HFFc6 (cell line): Measurements from ENCODE around the gene COX10. TPM values are rescaled to one million over a fixed set of nuclear protein-coding genes. Genes with fewer than 3 reads are reported as not detected.

Source experiments
- DNase-seq: peaks from one replicate; pipeline ENCODE4 v3.0.0-alpha.2; 2018
- H3K27ac Mint-ChIP-seq: 2 replicates; pipeline ENCODE4 v1.8.0; 2020; ENCODE audit warnings: mild to moderate bottlenecking, mixed read lengths
- H3K27me3 Mint-ChIP-seq: 2 replicates; pipeline ENCODE4 v1.8.0; 2021; ENCODE audit warnings: mild to moderate bottlenecking, moderate library complexity, mixed read lengths; ENCODE audit not compliant: insufficient read depth
- H3K36me3 Mint-ChIP-seq: 2 replicates; pipeline ENCODE4 v1.8.0; 2021; ENCODE audit warnings: low read depth, mixed read lengths
- H3K4me1 Mint-ChIP-seq: 2 replicates; pipeline ENCODE4 v1.8.0; 2020; ENCODE audit warnings: low read depth, mixed read lengths
- H3K4me3 Mint-ChIP-seq: 2 replicates; pipeline ENCODE4 v1.8.0; 2020; ENCODE audit warnings: mild to moderate bottlenecking, moderate library complexity, mixed read lengths
- H3K9me3 Mint-ChIP-seq: 2 replicates; pipeline ENCODE4 v1.8.0; 2020; ENCODE audit warnings: mild to moderate bottlenecking, mixed read lengths
- total RNA-seq, 6 experiments: library from RNA; stranded (reverse); fragmentation: NEBNext Ultra II Directional; extraction: Animal tissue kit (Norgen Biotek cat#: 25700); gene quantifications; 2 replicates in 1 of 6; 3 replicates in 5 of 6; pipeline ENCODE4 v1.2.3, GENCODE V29; 2021
- TF ChIP-seq, protein P1 (sequence below): fragments of 200-600 bp; sonication (generic); IDR thresholded peaks from 2 replicates; pipeline ENCODE4 v1.5.0; 2021; ENCODE audit warnings: antibody characterized with exemption, mild to moderate bottlenecking

Gene COX10
- total RNA-seq, 6 experiments from 2014 or later, result 12.2 to 16.2 (median 14.8) TPM

DNA sequence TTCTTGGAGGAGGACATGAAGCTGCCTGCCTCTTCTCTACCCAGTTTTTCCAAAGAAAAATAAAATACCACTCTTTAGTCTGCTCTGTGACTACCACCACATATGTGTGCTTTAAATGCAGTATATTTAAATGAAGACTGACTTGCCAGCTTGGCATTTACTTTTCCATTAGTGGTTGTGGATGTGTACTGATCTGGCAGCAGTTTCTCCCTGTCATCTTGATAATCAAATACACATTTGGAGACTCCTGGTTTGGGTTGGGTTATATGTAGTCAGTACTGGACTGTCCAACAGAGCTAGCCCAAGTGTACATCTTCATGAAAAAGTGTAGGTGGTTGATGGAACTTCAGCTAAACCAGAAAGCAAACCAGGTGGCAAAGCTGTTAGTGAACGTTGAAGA, 19.9 kb downstream of the COX10 start:
- H3K9me3 Mint-ChIP-seq, result no peaks in the 10 kb centered on the region
- H3K36me3 Mint-ChIP-seq, result peaks cover 4% of the 10 kb centered on the region; the same call in 1 of the 2 replicates
- DNase-seq, result peak; percentile 19
- peaks cover 61% of the 10 kb centered on the region for H3K4me1 Mint-ChIP-seq
- no peaks in the 10 kb centered on the region for H3K27me3 Mint-ChIP-seq
- TF ChIP-seq, protein P1, sequence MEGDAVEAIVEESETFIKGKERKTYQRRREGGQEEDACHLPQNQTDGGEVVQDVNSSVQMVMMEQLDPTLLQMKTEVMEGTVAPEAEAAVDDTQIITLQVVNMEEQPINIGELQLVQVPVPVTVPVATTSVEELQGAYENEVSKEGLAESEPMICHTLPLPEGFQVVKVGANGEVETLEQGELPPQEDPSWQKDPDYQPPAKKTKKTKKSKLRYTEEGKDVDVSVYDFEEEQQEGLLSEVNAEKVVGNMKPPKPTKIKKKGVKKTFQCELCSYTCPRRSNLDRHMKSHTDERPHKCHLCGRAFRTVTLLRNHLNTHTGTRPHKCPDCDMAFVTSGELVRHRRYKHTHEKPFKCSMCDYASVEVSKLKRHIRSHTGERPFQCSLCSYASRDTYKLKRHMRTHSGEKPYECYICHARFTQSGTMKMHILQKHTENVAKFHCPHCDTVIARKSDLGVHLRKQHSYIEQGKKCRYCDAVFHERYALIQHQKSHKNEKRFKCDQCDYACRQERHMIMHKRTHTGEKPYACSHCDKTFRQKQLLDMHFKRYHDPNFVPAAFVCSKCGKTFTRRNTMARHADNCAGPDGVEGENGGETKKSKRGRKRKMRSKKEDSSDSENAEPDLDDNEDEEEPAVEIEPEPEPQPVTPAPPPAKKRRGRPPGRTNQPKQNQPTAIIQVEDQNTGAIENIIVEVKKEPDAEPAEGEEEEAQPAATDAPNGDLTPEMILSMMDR, result no peak
- H3K4me3 Mint-ChIP-seq, result no peak overlapping the region
- H3K27ac Mint-ChIP-seq, result peak overlapping the region; percentile 33; the same call in 1 of the 2 replicates

DNA sequence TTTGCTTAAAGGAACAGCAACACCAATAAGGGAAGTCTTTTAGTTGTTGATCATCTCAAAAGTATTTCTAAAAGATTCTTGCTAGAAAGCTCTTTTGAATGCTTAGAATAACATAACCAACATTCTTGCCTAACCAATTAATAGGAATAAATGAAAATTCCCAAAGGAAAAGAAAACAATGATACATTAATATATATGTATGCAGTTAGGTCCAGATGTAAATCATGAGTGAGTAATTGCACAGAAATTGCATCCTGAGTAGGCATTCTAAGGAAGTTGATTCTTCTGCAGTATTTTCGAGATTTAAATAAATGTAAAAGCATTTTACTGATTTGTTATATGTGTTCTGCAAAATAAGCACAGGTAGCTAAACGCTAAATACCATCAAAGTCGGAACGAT, 22.1 kb downstream of the COX10 start:
- peak; percentile 51 for DNase-seq
- H3K4me1 Mint-ChIP-seq, result peaks cover 61% of the 10 kb centered on the region
- no peaks in the 10 kb centered on the region for H3K9me3 Mint-ChIP-seq
- H3K4me3 Mint-ChIP-seq, result peak overlapping the region; percentile 70
- peak overlapping the region; percentile 80 for H3K27ac Mint-ChIP-seq
- H3K27me3 Mint-ChIP-seq, result no peaks in the 10 kb centered on the region
- TF ChIP-seq, protein P1, result no peak
- H3K36me3 Mint-ChIP-seq, result peaks cover 8% of the 10 kb centered on the region

DNA sequence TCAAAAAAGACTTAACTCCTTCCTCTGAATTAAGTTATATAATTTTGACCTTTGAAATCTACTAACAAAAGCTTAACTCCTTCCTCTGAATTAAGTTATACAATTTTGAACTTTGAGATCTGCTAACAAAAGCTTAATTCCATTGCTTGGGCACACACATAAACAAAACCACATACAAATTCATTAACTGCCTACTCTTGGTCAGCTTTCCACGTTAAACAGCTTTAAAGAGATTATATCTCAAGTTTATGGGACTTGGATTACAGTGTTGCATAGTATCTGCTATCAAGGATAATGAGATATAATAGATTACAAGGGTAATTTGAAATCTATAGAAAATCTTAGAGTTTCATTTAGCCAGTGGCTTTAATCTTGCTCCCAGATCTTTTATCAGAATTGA, 23.5 kb downstream of the COX10 start:
- TF ChIP-seq, protein P1, result no peak
- DNase-seq, result peak; percentile 19
- Mint-ChIP-seq H3K4me3 (peak overlapping the region; percentile 40), H3K9me3 (no peaks in the 10 kb centered on the region), H3K27ac (peak overlapping the region; percentile 80), H3K27me3 (no peaks in the 10 kb centered on the region), H3K4me1 (peaks cover 61% of the 10 kb centered on the region), H3K36me3 (peaks cover 4% of the 10 kb centered on the region; the same call in 1 of the 2 replicates)

DNA sequence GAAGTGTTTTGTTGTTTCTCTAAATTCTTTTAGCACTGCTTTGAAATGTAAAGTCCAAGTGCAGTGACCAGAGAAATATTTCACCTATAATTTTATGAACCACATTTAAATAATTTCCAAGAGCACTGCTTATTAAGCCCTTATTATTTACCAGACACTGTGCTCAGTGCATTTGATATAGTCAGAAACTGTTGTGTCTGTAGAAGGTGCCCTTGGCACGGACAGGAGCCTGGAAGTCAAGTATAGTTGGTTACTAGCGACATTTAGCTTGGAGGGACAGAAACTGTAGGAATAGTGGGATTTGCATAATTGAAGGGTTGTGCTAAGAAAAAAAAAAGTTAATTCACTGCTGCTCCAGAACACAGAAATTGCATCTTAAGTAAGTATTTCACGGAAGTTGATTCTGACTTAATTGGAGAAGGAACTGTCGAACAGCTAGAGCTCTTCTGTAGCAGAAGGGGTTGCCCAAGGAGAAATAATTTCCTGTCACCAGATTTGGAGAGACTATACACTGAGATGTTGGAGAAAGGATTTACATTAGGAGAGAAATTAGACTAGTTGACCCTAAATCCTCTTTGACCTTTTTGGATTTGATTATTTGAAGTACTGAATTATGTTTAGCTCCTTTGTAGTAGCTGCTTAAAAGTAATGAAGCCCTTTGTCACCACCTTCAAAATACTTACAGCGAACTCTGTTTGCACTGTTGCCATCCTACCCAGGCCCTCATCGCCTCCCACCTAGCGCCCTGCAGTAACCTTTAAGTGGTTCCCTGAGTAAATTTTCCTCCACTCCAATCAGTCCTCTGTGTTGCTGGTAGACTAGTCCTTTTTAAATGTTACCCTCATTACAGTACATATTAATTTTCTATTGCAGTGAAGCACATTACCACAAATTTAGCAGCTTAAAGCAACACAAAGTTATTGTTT, 25.6 kb downstream of the COX10 start:
- peaks cover 40% of the 10 kb centered on the region for H3K4me1 Mint-ChIP-seq
- TF ChIP-seq, protein P1, result no peak
- no peaks in the 10 kb centered on the region for H3K9me3 Mint-ChIP-seq
- H3K27ac Mint-ChIP-seq, result peak overlapping the region; percentile 39; the same call in 1 of the 2 replicates
- H3K36me3 Mint-ChIP-seq, result peaks cover 4% of the 10 kb centered on the region; the same call in 1 of the 2 replicates
- H3K4me3 Mint-ChIP-seq, result no peak overlapping the region
- H3K27me3 Mint-ChIP-seq, result no peaks in the 10 kb centered on the region
- DNase-seq, result no peak

DNA sequence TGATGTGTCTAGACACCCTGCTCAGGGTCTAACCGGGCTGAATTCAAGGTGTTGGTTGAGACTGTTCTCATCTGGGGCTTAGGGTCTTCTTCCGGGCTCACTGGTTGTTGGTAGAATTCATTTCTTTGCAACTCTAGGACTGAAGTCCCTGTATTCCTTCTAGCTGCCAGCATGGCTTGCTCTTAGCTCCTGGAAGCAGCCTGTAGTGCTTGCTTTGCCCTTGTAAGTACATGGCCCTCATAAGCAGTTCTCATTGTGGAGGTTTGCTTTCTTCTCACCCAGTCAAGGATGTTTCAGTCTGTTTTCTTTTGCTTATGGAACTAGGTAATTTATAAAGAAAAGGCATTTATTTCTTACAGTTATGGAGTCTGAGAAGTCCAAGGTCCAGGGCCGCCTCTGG, 26.3 kb downstream of the COX10 start:
- TF ChIP-seq, protein P1, result no peak
- Mint-ChIP-seq H3K27me3 (no peaks in the 10 kb centered on the region), H3K27ac (no peak overlapping the region), H3K9me3 (no peaks in the 10 kb centered on the region), H3K4me3 (no peak overlapping the region), H3K4me1 (peaks cover 33% of the 10 kb centered on the region), H3K36me3 (peaks cover 4% of the 10 kb centered on the region; the same call in 1 of the 2 replicates)
- DNase-seq, result no peak
